Measurements from ENCODE around the gene PTPRR.

DNA sequence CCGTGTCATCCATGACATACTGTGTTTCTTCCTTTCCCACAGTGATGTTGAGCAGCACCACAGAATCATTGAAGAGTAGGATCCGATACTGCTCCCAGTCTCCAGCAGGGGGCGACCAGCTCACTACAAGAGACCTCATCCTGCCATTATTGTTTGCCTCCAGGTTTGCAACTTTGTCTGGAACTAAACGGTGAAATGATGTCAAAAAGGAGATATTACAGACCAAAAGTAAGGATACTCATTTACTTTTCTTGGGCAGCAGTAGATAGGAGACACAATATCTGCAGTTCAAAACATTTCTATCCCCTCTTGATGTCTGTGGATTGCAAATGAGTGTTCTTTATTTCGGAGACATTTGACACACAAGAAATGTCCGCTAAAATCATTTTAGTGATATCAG lies 330.5 kb downstream of the PTPRR start:
- TF ChIP-seq, protein P1, sequence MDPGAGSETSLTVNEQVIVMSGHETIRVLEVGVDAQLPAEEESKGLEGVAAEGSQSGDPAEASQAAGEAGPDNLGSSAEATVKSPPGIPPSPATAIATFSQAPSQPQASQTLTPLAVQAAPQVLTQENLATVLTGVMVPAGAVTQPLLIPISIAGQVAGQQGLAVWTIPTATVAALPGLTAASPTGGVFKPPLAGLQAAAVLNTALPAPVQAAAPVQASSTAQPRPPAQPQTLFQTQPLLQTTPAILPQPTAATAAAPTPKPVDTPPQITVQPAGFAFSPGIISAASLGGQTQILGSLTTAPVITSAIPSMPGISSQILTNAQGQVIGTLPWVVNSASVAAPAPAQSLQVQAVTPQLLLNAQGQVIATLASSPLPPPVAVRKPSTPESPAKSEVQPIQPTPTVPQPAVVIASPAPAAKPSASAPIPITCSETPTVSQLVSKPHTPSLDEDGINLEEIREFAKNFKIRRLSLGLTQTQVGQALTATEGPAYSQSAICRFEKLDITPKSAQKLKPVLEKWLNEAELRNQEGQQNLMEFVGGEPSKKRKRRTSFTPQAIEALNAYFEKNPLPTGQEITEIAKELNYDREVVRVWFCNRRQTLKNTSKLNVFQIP (CRISPR knock-in tag; IDR thresholded peaks at IDR 0.05; ENCODE audit: borderline replicate concordance, low read depth), result no peak
- TF ChIP-seq TOX (CRISPR knock-in tag; IDR thresholded peaks at IDR 0.05; ENCODE audit: borderline replicate concordance) (no peak), ZNF70 (CRISPR knock-in tag; IDR thresholded peaks at IDR 0.05) (no peak), ISL1 (CRISPR knock-in tag; IDR thresholded peaks at IDR 0.05) (no peak), ZFP3 (CRISPR knock-in tag; IDR thresholded peaks at IDR 0.05) (no peak), ZNF565 (CRISPR knock-in tag; conservative IDR thresholded peaks at IDR 0.05; ENCODE audit: low read depth) (no peak), TCF4 (CRISPR knock-in tag; IDR thresholded peaks at IDR 0.05; ENCODE audit: borderline replicate concordance) (no peak), GLIS3 (CRISPR knock-in tag; IDR thresholded peaks at IDR 0.05) (no peak), OSR1 (CRISPR knock-in tag; IDR thresholded peaks at IDR 0.05) (no peak)
- TF ChIP-seq, protein P2, sequence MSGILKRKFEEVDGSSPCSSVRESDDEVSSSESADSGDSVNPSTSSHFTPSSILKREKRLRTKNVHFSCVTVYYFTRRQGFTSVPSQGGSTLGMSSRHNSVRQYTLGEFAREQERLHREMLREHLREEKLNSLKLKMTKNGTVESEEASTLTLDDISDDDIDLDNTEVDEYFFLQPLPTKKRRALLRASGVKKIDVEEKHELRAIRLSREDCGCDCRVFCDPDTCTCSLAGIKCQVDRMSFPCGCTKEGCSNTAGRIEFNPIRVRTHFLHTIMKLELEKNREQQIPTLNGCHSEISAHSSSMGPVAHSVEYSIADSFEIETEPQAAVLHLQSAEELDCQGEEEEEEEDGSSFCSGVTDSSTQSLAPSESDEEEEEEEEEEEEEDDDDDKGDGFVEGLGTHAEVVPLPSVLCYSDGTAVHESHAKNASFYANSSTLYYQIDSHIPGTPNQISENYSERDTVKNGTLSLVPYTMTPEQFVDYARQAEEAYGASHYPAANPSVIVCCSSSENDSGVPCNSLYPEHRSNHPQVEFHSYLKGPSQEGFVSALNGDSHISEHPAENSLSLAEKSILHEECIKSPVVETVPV (CRISPR knock-in tag; IDR thresholded peaks at IDR 0.05), result no peak
- TF ChIP-seq, protein P3, sequence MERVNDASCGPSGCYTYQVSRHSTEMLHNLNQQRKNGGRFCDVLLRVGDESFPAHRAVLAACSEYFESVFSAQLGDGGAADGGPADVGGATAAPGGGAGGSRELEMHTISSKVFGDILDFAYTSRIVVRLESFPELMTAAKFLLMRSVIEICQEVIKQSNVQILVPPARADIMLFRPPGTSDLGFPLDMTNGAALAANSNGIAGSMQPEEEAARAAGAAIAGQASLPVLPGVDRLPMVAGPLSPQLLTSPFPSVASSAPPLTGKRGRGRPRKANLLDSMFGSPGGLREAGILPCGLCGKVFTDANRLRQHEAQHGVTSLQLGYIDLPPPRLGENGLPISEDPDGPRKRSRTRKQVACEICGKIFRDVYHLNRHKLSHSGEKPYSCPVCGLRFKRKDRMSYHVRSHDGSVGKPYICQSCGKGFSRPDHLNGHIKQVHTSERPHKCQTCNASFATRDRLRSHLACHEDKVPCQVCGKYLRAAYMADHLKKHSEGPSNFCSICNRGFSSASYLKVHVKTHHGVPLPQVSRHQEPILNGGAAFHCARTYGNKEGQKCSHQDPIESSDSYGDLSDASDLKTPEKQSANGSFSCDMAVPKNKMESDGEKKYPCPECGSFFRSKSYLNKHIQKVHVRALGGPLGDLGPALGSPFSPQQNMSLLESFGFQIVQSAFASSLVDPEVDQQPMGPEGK (CRISPR knock-in tag; IDR thresholded peaks at IDR 0.05; ENCODE audit: borderline replicate concordance), result no peak

Measured in SK-N-SH treated with all-trans-retinoic acid at 6 μM for 48 hours (cell line).